GM21786 (cell line): Measurements from ENCODE around the gene ARL16.

Experiments
- ATAC-seq: cut with Tn5 transposase; IDR thresholded peaks from one replicate; pipeline ENCODE4 v1.9.1; 2021; ENCODE audit not compliant: unreplicated experiment

The ARL16 gene

GRCh38 chr17:81647640-81648012 is 36.0 kb downstream of the ARL16 start:
- ATAC-seq = no peak

GRCh38 chr17:81646869-81647600 is 36.6 kb downstream of the ARL16 start:
- ATAC-seq = no peak

- no peak for ATAC-seq
Observed at GRCh38 chr17:81644976-81645952, 38.3 kb downstream of the ARL16 start.

GRCh38 chr17:81644496-81644895 is 39.1 kb downstream of the ARL16 start:
- no peak for ATAC-seq

GRCh38 chr17:81641825-81642489 is 41.6 kb downstream of the ARL16 start:
- ATAC-seq = no peak

GRCh38 chr17:81640011-81640410 is 43.6 kb downstream of the ARL16 start:
- no peak for ATAC-seq

DNA sequence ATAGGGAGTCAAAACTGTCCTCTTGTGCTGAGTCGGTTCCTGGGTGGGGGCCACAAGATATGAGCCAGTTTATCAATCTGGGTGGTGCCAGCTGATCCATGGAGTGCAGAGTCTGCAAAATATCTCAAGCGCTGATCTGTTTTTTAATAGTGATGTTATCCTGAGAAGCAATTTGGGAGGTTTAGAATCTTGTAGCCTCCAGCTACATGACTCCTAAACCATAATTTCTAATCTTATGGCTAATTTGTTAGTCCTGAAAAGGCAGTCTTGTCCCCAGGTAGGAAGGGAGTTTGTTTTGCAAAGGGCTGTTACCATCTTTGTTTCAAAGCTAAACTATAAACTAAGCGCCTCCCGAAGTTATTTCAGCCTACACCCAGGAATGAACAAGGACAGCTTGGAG is 44.9 kb downstream of the ARL16 start:
- ATAC-seq = no peak

GRCh38 chr17:81636505-81637288 is 46.9 kb downstream of the ARL16 start, which contains the start of the genes NPLOC4 and TSPAN10:
TSS of gene NPLOC4 (minus strand) at chr17:81637112. CDS start at chr17:81636930, 182 bp downstream.
TSS of gene TSPAN10 (plus strand) at chr17:81637196. CDS start at chr17:81642413, 5,217 bp downstream.
- peak; percentile 75 for ATAC-seq

GRCh38 chr17:81635973-81636504 is 47.6 kb downstream of the ARL16 start:
- peak; percentile 4 for ATAC-seq

- ATAC-seq = no peak
Observed at GRCh38 chr17:81635431-81635830, 48.2 kb downstream of the ARL16 start.

- ATAC-seq = no peak
Observed at GRCh38 chr17:81631482-81631881, 52.1 kb downstream of the ARL16 start.
